HFF-Myc (cell line): Measurements from ENCODE around the gene DNAH7.
"Not testable (repeated sequence)": the region's sequence is repeated elsewhere in the genome, so short reads cannot be mapped to it uniquely, and the experiment has no call there.

Experiments used
- DNase-seq: peaks from one replicate; pipeline ENCODE4 v3.0.0-alpha.2; 2011; ENCODE audit warnings: low read depth; ENCODE audit errors: extremely low read depth
- H3K4me3 ChIP-seq: replicated peaks from 2 replicates; pipeline ENCODE4 v1.5.1; 2011; ENCODE audit warnings: low read depth, mild to moderate bottlenecking, control low read depth, low read length
- CTCF ChIP-seq: IDR thresholded peaks from 2 replicates; pipeline ENCODE4 v1.5.1; 2012; ENCODE audit warnings: mild to moderate bottlenecking, low read depth, low read length, control low read depth; ENCODE audit errors: missing control alignments

The DNAH7 gene

GRCh38 chr2:196096264-196096663, 27.6 kb upstream of the DNAH7 start:
- TF ChIP-seq CTCF: no peak
- no peak for DNase-seq
- no peak overlapping the region for H3K4me3 ChIP-seq

GRCh38 chr2:196089448-196089847, 20.8 kb upstream of the DNAH7 start:
- not testable (repeated sequence) for DNase-seq, H3K4me3 ChIP-seq

GRCh38 chr2:196088203-196088602, 19.6 kb upstream of the DNAH7 start:
- DNase-seq: no peak
- TF ChIP-seq CTCF: no peak
- no peak overlapping the region for H3K4me3 ChIP-seq

- no peak for DNase-seq
- no peak for TF ChIP-seq CTCF
- no peak overlapping the region for H3K4me3 ChIP-seq
Observed at GRCh38 chr2:196086517-196087368, 18.1 kb upstream of the DNAH7 start.

- DNase-seq: no peak
- TF ChIP-seq CTCF: no peak
- H3K4me3 ChIP-seq: no peak overlapping the region
Observed at GRCh38 chr2:196083601-196084000, 15.0 kb upstream of the DNAH7 start.

- TF ChIP-seq CTCF: no peak
- H3K4me3 ChIP-seq: no peak overlapping the region
- no peak for DNase-seq
Observed at GRCh38 chr2:196080526-196080925, 11.9 kb upstream of the DNAH7 start.

GRCh38 chr2:196079052-196079451, 10.4 kb upstream of the DNAH7 start:
- TF ChIP-seq CTCF: no peak
- no peak for DNase-seq
- no peak overlapping the region for H3K4me3 ChIP-seq
